GM12864 (cell line): Measurements from ENCODE around the gene ISOC2.

Experiments used
- DNase-seq: peaks from one replicate; pipeline ENCODE4 v3.0.0-alpha.2; 2011; ENCODE audit warnings: low read depth
- H3K4me3 ChIP-seq: 2 replicates; pipeline ENCODE4 v1.5.1; 2011; ENCODE audit warnings: mild to moderate bottlenecking, low read depth, low read length, control low read depth
- TF ChIP-seq, protein P1 (sequence below): IDR thresholded peaks from 2 replicates; pipeline ENCODE4 v1.5.1; 2011; ENCODE audit warnings: low read depth, mild to moderate bottlenecking, moderate library complexity, low read length, control low read depth, inconsistent platforms; ENCODE audit errors: missing control alignments

ISOC2 gene

DNA sequence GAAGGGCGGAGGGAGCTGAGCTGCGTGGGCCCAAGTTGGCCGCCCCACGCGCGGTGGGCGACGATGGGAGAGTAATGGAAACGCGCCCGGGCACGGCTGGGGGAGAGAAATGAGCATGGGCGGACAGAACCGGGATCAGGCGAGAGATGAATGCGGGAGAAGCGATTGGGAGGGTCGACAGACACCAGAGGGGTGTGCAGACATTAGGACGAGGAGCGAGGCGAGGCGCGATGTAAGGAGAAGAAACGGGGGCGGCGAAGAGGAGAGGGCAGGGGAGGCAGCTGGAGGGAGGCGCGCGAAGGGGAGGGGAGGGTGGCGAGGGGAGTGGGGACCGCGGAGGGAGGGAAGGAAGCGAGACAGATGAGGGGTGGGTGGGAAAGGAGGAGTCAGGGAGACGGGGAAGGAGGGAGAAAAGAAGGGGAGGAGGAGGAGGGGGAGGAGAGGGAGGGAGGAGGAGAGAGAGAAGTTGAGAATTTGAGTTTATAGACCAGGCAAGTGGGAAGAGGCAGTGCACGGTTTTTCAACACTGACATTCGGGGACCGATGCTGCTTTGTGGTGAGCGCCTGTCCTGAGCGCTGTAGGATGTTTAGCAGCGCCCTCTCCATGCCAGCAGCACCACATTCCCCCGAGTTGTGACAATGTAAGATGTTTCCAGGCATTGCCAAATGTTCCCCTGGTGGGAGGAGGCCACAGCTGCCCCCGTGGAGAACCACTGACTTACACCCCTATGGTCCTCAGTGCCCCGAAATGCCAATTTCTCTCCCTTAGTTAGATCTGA lies 18.2 kb downstream of the ISOC2 start, which contains the start of gene SHISA7:
SHISA7 (minus strand) TSS at position 256 of the 779 bp plus-strand sequence. CDS start 437 bp downstream, outside the sequence.
- H3K4me3 ChIP-seq = no peak within 1 kb of the TSS
- TF ChIP-seq, protein P1, sequence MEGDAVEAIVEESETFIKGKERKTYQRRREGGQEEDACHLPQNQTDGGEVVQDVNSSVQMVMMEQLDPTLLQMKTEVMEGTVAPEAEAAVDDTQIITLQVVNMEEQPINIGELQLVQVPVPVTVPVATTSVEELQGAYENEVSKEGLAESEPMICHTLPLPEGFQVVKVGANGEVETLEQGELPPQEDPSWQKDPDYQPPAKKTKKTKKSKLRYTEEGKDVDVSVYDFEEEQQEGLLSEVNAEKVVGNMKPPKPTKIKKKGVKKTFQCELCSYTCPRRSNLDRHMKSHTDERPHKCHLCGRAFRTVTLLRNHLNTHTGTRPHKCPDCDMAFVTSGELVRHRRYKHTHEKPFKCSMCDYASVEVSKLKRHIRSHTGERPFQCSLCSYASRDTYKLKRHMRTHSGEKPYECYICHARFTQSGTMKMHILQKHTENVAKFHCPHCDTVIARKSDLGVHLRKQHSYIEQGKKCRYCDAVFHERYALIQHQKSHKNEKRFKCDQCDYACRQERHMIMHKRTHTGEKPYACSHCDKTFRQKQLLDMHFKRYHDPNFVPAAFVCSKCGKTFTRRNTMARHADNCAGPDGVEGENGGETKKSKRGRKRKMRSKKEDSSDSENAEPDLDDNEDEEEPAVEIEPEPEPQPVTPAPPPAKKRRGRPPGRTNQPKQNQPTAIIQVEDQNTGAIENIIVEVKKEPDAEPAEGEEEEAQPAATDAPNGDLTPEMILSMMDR = no peak

DNA sequence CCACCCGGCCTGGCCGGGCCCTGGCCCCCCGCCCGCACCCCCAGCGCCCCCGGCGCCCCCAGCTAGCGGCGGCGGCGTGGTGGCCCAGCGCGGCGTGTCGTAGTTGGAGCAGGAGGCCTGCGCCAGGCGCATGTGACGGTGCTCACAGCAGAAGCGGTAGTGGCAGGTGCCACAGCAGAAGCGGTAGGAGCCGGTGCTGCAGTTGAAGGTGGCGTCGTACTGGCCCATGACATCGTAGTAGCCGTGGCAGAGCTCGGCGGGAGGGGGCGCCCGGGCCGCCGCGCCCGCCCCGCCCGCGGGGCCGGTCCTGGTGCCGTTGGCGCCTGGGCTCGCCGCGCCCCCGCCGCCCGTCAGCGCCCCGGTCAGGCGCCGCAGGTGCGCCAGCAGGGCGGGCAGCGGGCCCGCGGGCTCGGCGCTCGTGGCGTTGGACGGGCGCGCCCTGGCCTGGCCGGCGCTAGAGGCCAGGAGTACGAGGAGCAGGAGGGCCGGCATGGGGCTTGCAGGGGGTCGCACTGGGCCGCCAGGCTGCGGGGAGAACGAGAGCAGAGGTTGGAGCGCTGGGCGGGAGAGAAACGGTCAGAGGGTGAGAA lies 19.0 kb downstream of the ISOC2 start:
- TF ChIP-seq, protein P1 = no peak
- H3K4me3 ChIP-seq = no peak overlapping the region
- no peak for DNase-seq

More for the DNA sequence above, 18.2 kb downstream of the ISOC2 start, which contains the start of gene SHISA7:
- DNase-seq = no peak

DNA sequence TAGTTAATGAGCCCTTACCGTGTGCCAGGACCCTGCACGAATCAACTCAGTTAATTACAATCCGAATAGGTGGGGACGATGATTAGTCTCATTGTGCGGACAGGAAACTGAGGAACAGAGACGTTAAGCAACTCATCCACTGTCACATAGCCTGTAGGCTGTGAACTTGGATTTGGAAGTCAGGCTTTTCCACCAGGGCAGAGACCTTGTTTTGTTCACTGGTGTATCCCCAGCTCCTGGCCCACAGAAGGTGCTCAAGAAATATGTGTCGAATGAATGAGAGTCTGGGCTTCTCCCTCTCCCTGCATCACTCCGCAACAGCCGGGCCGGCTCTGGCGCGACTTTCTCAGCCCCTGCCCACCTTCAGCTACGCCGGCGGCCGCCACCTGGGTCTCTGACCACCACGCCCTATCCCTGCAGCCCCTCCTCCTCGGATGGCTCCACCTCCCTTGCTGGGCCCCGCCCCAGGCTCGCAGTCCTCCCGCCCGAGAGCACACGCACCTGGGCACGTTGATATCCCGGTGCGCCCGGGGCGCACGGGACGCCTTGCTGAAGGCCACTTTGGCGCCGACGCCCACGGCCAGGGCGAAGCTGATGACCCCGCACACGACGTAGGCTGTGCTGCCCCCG lies 19.6 kb downstream of the ISOC2 start:
- no peak for DNase-seq
- TF ChIP-seq, protein P1 = no peak
- no peak overlapping the region for H3K4me3 ChIP-seq

DNA sequence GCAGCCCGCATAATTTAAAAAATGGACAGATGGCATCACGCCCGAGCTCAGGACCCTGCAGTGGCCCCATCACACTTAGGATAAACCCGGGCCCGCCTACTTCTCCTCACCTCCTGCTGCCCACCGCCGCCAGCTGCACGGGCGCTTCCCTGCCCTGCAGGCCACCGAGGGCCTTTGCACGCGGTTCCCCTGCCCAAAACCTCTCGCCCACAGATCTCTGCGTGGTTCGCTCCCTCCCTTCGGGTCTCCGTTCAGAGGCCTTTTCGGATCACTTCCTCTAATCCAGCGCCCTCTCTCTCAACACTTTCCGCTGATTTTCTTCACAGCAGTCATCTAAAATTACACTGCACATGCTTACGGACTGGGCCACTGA lies 20.1 kb downstream of the ISOC2 start:
- no peak overlapping the region for H3K4me3 ChIP-seq
- TF ChIP-seq, protein P1 = no peak
- no peak for DNase-seq

DNA sequence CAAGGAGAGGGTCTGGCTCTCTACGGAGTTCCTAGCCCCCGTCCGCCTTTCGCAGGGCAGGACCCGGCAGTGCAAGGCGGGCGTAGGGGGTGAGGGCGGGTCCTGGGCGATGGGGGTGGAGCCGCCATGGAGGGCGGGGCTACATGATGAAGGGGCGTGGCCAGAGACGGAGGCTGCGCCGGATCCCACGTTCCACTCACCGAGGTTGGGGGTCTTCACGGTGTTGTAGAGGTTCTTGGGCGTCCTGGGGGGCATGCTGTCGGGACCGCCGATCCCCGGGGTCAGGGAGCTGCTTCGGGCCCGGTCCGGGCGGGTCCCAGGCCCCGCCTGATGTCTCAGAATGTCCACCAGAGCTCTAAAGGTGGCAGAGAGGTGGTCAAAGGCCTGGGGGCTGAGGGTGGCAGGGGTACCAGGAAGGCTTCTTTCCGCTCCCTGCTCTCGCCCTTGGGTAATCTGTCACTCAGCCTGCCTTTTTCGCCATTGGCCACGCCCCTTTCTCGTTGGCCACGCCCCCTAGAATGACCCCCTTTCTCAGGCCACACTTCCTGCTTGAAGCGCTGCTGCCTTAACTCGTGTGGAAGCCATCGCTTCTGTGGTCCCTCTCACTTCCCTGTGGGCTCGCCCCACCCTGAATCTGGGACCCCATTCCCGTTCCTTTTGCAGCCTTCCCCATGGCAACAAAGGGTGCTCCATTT lies 20.9 kb downstream of the ISOC2 start:
- H3K4me3 ChIP-seq = no peak overlapping the region
- TF ChIP-seq, protein P1 = no peak
- no peak for DNase-seq

DNA sequence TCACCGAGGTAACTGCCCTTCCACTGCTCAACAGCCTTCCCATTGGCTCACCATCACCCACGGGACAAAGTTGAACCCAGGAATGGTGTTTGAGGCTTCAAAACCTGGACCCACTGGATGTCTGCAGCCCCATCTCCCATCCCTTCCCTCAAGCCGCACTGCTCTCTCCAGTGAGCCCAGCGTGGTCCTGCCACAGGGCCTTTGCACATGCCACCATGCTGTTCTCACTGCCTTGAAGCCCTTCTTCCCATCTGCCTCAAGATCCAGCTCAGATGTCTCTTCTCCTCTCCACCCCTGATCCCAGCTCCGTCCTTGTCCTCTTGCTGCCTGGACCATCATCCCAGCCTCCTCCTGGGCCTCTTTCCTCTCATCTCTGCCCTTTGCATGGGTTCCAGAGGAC lies 22.4 kb downstream of the ISOC2 start:
- no peak for DNase-seq
- TF ChIP-seq, protein P1 = no peak
- no peak overlapping the region for H3K4me3 ChIP-seq
